ENCODE data around the gene CDK3.

The CDK3 gene

DNA sequence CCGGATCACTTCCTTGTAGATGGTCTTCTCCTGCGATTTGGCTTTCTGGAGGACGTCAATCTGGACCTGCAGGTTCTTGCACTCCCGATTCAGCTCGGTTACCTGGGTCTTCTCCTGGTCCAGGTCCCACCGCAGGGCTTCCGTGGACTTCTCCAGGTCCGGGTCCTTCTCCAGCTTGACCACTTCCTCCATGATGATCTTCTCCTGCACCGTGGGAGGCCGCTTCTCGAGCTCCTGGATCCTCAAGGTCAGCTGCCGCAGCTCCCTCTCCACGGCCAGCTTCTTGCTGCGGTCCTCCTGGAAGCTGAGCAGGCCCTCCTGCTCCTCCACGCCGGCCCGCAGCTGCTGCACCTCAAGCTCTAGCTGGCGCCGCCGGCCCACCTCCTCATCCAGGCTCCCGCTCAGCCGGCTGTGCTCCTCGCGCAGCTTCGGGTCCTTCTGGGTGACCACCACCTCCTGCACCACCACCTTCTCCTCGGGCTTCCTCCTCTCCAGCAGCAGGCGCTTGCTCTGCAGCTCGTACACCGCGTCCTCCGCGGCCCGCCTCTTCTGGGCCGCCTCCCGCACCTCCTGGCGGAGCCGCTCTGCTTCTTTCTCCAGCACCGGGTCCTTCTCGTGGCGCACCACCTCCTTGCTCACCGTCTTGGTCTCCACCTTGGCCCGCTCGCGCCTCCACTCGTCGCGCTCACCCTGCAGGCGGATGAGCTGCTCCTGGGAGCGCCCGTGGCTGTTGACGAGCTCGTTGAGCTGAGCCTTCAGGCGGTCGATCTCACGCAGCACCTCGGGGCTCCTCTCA, 8.2 kb downstream of the CDK3 start:
- no peak for DNase-seq (ENCODE audit: low read depth)
- no peak overlapping the region for H3K4me3 ChIP-seq (replicated peaks; ENCODE audit: low read depth, low read length)
- TF ChIP-seq CTCF (IDR thresholded peaks at IDR 0.05; ENCODE audit: low read length, missing control alignments) = no peak

DNA sequence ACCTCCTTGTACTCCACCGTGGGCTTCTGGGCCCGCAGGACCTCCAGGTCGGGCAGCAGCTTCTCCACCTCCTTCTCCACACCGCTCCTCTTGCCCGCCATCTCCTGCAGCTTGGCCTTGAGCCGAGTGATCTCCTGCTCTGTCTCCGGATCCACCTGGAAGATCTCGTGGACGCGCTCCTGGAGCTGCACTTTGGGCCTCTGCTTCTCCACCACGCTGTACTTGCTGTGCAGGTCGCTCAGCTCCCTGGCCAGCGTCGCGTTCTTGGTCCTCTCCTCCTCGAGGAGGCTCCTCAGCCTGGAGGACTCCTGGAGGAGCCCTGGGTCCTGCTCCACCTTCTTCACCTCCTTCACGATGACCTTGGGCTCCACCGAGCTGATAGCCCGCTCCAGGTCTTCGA, 8.8 kb downstream of the CDK3 start:
- H3K4me3 ChIP-seq (replicated peaks; ENCODE audit: low read depth, low read length) = no peak overlapping the region
- no peak for DNase-seq (ENCODE audit: low read depth)
- no peak for TF ChIP-seq CTCF (IDR thresholded peaks at IDR 0.05; ENCODE audit: low read length, missing control alignments)

GRCh38 chr17:76009969-76010661, 9.5 kb downstream of the CDK3 start:
- H3K4me3 ChIP-seq (replicated peaks; ENCODE audit: low read depth, low read length) = no peak overlapping the region
- DNase-seq (ENCODE audit: low read depth) = no peak
- no peak for TF ChIP-seq CTCF (IDR thresholded peaks at IDR 0.05; ENCODE audit: low read length, missing control alignments)

DNA sequence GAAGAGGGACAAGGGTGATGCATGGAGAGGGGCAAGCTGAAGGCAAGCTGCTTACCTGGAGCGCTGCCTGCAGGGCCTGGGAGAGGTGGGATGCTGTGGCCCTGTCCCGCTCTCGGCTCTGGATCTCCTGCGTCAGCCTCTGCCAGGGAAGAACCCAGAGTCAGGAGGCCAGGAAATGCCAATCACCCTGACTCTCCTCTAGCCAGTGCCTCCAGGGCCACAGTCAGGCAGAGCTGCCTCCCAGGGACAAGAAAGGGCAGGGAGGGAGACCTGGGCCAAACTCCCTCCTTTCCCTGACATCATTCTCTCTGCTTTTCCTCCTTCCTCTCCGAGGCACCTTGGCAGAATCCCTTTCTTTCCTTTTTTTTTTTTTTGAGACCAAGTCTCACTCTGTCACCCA, 11.3 kb downstream of the CDK3 start:
- H3K4me3 ChIP-seq (replicated peaks; ENCODE audit: low read depth, low read length) = no peak overlapping the region
- no peak for DNase-seq (ENCODE audit: low read depth)
- TF ChIP-seq CTCF (IDR thresholded peaks at IDR 0.05; ENCODE audit: low read length, missing control alignments) = no peak

- H3K4me3 ChIP-seq (replicated peaks; ENCODE audit: low read depth, low read length) = no peak overlapping the region
- DNase-seq (ENCODE audit: low read depth) = no peak
- TF ChIP-seq CTCF (IDR thresholded peaks at IDR 0.05; ENCODE audit: low read length, missing control alignments) = no peak
These were observed 12.8 kb downstream of the CDK3 start for GRCh38 chr17:76013377-76013932.

DNA sequence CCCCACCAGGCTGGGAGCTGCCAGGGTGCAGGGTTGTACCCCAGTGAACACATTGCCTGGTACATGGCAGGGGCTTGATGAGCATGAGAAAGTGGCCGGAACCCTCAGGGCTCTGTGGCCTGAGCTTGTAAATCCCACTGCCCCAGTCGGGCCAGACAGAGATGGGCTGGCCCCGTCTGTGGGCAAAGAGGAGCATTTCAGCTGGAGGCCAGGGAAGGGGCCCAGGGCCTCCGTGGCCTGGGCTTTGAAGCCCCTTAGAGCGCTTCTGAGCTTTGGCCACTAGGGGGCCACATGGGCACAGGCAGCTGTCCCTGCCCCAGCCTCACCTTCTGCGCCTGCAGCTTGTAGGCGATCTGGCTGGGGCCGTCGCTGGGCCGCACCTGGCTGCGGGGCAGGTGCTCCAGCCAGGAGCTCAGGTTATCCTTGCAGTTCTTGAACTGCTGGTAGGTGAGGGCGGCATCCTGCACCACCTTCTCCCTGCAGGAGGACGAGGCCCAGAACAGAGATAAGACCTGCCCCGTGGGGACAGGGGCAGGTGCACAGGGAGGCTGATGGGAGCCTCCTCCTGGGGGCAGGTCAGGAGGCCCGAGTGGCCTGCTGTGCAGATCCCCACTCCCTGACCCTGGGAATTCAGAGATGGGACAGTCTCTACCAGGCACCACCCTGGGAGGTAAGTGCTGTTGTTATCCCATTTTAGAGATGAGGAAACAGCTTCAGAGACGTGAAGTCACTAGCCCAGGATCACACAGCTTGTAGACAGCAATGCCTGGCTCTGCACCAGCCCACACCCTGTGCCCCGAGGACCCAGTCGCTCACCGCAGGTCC, 13.7 kb downstream of the CDK3 start:
- peak; percentile 93 for TF ChIP-seq CTCF (IDR thresholded peaks at IDR 0.05; ENCODE audit: low read length, missing control alignments)
- peak; percentile 75 for DNase-seq (ENCODE audit: low read depth)
- H3K4me3 ChIP-seq (replicated peaks; ENCODE audit: low read depth, low read length) = no peak overlapping the region
